HCT116 (cell line): Measurements from ENCODE around the gene TLR9.

Experiments
- ELF1 ChIP-seq: IDR thresholded peaks from 2 replicates; pipeline ENCODE4 v1.6.1; 2012; ENCODE audit warnings: low read depth, borderline replicate concordance
- EZH2 ChIP-seq: fragments of 200-600 bp; sonication (generic); IDR thresholded peaks from 2 replicates; pipeline ENCODE4 v1.6.1; 2017; ENCODE audit warnings: antibody characterized with exemption, mixed run types
- POLR2A ChIP-seq: IDR thresholded peaks from 2 replicates; pipeline ENCODE4 v1.7.0; 2011; ENCODE audit warnings: borderline replicate concordance; ENCODE audit not compliant: insufficient read depth, insufficient read length; ENCODE audit errors: extremely low read depth
- POLR2AphosphoS5 ChIP-seq: IDR thresholded peaks from 2 replicates; pipeline ENCODE4 v1.6.1; 2011; ENCODE audit warnings: mild to moderate bottlenecking, low read depth, low read length, moderate library complexity
- YY1 ChIP-seq: IDR thresholded peaks from 2 replicates; pipeline ENCODE4 v1.6.1; 2011; ENCODE audit warnings: low read length, low read depth, moderate library complexity, mild to moderate bottlenecking; ENCODE audit not compliant: insufficient replicate concordance; ENCODE audit errors: extremely low read depth
- TF ChIP-seq, protein P1 (sequence below), 3 experiments: fragments of 200-600 bp in 1 of 3; sonication (generic) in 1 of 3; IDR thresholded peaks in 2 of 3; conservative IDR thresholded peaks in 1 of 3; 2 replicates each; pipeline ENCODE4 v1.5.1; 2012 to 2017; ENCODE audit warnings: low read depth in 2 of 3, low read length in 2 of 3, antibody characterized with exemption in 1 of 3, borderline replicate concordance in 1 of 3, control low read depth in 1 of 3, mild to moderate bottlenecking in 1 of 3, mixed read lengths in 1 of 3, mixed run types in 1 of 3, moderate library complexity in 1 of 3; ENCODE audit not compliant: insufficient read depth in 1 of 3

DNA sequence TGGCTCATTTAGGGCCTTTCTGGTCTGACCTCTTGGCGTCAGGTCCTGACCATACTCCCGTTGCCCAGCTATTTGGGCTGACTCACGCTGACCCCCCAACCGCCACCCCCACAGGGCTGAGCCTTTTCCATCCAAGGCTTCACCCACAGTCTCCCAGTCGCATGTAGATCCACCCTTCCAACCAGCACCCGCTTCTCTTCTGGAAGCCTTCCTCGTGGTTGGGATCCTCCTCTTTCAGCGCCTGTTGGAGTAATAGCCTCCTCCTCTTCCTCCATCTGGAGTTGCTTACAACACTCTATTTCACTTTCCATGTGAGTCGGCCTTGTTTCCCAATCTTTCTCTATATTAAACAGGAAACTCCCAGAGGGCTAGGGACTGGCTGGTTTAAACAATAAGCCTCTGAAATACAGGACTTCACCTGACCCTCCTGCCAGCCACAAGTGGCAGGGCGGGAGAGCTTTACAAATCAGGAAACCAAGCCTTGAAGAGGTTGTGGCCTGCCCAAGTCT, 29.6 kb downstream of the TLR9 start:
- no peak for TF ChIP-seq POLR2AphosphoS5
- no peak for TF ChIP-seq POLR2A
- no peak for TF ChIP-seq YY1
- TF ChIP-seq EZH2, result no peak
- TF ChIP-seq ELF1, result no peak
- TF ChIP-seq, protein P1, sequence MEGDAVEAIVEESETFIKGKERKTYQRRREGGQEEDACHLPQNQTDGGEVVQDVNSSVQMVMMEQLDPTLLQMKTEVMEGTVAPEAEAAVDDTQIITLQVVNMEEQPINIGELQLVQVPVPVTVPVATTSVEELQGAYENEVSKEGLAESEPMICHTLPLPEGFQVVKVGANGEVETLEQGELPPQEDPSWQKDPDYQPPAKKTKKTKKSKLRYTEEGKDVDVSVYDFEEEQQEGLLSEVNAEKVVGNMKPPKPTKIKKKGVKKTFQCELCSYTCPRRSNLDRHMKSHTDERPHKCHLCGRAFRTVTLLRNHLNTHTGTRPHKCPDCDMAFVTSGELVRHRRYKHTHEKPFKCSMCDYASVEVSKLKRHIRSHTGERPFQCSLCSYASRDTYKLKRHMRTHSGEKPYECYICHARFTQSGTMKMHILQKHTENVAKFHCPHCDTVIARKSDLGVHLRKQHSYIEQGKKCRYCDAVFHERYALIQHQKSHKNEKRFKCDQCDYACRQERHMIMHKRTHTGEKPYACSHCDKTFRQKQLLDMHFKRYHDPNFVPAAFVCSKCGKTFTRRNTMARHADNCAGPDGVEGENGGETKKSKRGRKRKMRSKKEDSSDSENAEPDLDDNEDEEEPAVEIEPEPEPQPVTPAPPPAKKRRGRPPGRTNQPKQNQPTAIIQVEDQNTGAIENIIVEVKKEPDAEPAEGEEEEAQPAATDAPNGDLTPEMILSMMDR (IDR thresholded peaks at IDR 0.05 in 2 of 3, conservative IDR thresholded peaks at IDR 0.05 in 1 of 3; ENCODE audit: borderline replicate concordance in 1 of 3, insufficient read depth in 1 of 3, low read depth in 2 of 3, low read length in 2 of 3), result no peak
